ENCODE measurements around the gene SPOCK3.

- TF ChIP-seq ETS1 (IDR thresholded peaks at IDR 0.05) (no peak), ZNF114 (CRISPR knock-in tag; IDR thresholded peaks at IDR 0.05) (no peak), CTCF (conservative IDR thresholded peaks at IDR 0.05; ENCODE audit: low read depth in 2 of 2) (no peak), CREB1 (CRISPR knock-in tag; IDR thresholded peaks at IDR 0.05; ENCODE audit: low read depth) (no peak), POLR2AphosphoS5 (IDR thresholded peaks at IDR 0.05; ENCODE audit: low read depth) (no peak), REST (IDR thresholded peaks at IDR 0.05; ENCODE audit: unreplicated experiment) (no peak), STAT1 (IDR thresholded peaks at IDR 0.05; ENCODE audit: unreplicated experiment) (no peak), EZH2 (IDR thresholded peaks at IDR 0.05; ENCODE audit: low read depth, unreplicated experiment) (no peak), EZH2phosphoT487 (IDR thresholded peaks at IDR 0.05; ENCODE audit: unreplicated experiment) (no peak), ZNF331 (CRISPR knock-in tag; IDR thresholded peaks at IDR 0.05; ENCODE audit: low read depth) (no peak), ZNF462 (CRISPR knock-in tag; IDR thresholded peaks at IDR 0.05) (no peak), JUNB (IDR thresholded peaks at IDR 0.05; ENCODE audit: unreplicated experiment) (no peak), NANOG (IDR thresholded peaks at IDR 0.05; ENCODE audit: borderline replicate concordance) (no peak)
Measured at GRCh38 chr4:166688835-166689234, 545.5 kb downstream of the SPOCK3 start.

Data from GM23338 (cell line).